ENCODE results near the gene CRTAP. TPM values are rescaled to one million over a fixed set of nuclear protein-coding genes. Genes with fewer than 3 reads are reported as not detected.

Gene CRTAP
- total RNA-seq, 1 experiment from 2014 or later, result 134 TPM

GRCh38 chr3:33071181-33071580 is 42.6 kb upstream of the CRTAP start:
- no peaks in the 10 kb centered on the region for H3K36me3 ChIP-seq (ENCODE audit: low read depth)
- DNase-seq, result no peak
- intact Hi-C loops (cut with micrococcal nuclease; ENCODE audit: unreplicated experiment), result no loop called here
- H3K4me3 ChIP-seq, result no peak overlapping the region
- H3K9me2 ChIP-seq (ENCODE audit: insufficient read depth), result no peaks in the 10 kb centered on the region
- H3K9me3 ChIP-seq (ENCODE audit: insufficient read depth, low read depth), result no peaks in the 10 kb centered on the region
- ChIA-PET POLR2A (ENCODE audit: unreplicated experiment) (no interaction called here), CTCF (no interaction called here)
- no peak for TF ChIP-seq CTCF (conservative IDR thresholded peaks at IDR 0.05)
- no peak for TF ChIP-seq EZH2 (IDR thresholded peaks at IDR 0.05; ENCODE audit: low read depth)
- no peak overlapping the region for H3K4me2 ChIP-seq
- no peak overlapping the region for H3K27ac ChIP-seq
- no peaks in the 10 kb centered on the region for H3K4me1 ChIP-seq (replicated peaks; ENCODE audit: insufficient read depth)
- no peaks in the 10 kb centered on the region for H3K79me2 ChIP-seq (ENCODE audit: low read depth)
- no peaks in the 10 kb centered on the region for H4K20me1 ChIP-seq (ENCODE audit: insufficient read depth)
- no TSS peak for BruUV-seq (replicated peaks)
- H3K27me3 ChIP-seq (ENCODE audit: insufficient read depth, low read depth), result no peaks in the 10 kb centered on the region
- no peak overlapping the region for H2AFZ ChIP-seq
- H3F3A ChIP-seq (ENCODE audit: insufficient read depth, low read depth), result no peaks in the 10 kb centered on the region

- Histone ChIP-seq H3K4me3 (no peak overlapping the region), H3K4me2 (no peak overlapping the region), H3F3A (ENCODE audit: insufficient read depth, low read depth) (no peaks in the 10 kb centered on the region), H3K36me3 (ENCODE audit: low read depth) (no peaks in the 10 kb centered on the region), H3K79me2 (ENCODE audit: low read depth) (no peaks in the 10 kb centered on the region), H3K9me2 (ENCODE audit: insufficient read depth) (no peaks in the 10 kb centered on the region), H2AFZ (no peak overlapping the region), H3K27ac (no peak overlapping the region), H3K27me3 (ENCODE audit: insufficient read depth, low read depth) (no peaks in the 10 kb centered on the region), H3K4me1 (replicated peaks; ENCODE audit: insufficient read depth) (no peaks in the 10 kb centered on the region), H4K20me1 (ENCODE audit: insufficient read depth) (no peaks in the 10 kb centered on the region), H3K9me3 (ENCODE audit: insufficient read depth, low read depth) (no peaks in the 10 kb centered on the region)
- DNase-seq, result no peak
- BruUV-seq (replicated peaks), result no TSS peak
- intact Hi-C loops (cut with micrococcal nuclease; ENCODE audit: unreplicated experiment), result no loop called here
- ChIA-PET CTCF (interaction anchor here (0.6 kb wide), 1 partner anchor 117 kb away, joined by 3 read pairs; no protein-coding TSS in a partner anchor), POLR2A (ENCODE audit: unreplicated experiment) (no interaction called here)
- no peak for TF ChIP-seq CTCF (conservative IDR thresholded peaks at IDR 0.05)
- no peak for TF ChIP-seq EZH2 (IDR thresholded peaks at IDR 0.05; ENCODE audit: low read depth)
These were observed 41.9 kb upstream of the CRTAP start for GRCh38 chr3:33071946-33072345.

DNA sequence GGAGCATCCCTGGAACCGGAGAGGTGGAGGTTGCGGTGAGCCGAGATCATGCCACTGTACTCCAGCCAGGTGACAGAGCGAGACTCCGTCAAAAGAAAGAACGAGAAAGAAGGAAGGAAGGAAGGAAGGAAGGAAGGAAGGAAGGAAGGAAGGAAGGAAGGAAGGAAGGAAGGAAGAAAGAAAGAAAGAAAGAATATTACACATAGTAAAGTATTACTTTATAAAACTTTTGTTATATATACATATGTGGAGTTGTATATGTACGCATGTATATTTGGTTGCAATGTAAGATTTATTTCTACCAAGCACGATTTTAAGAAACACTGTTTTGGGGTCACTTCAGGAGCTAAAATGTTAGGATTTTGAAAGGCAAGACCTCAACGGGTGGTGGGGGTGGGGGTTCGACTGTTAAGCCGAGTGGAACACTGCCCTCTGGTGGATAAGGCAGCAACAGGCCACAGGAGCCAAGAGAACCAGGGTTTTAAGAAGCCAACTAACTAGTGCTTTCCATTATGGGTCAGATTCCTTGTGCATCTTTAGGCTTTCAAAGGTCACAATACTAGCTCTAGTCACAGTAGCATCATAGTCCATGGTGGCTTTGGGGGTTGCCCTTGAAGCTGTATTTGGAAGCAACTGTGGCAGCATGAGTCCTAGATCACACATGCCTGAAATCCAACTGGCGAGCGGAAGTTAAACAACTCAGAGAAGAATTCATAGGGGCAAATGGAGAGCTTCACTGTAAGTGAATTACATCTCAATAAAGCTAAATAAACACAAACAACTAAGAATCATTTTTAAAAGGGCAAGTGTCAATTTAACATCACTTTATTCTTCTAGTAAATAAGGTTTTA is 39.4 kb upstream of the CRTAP start:
- Histone ChIP-seq H3K79me2 (ENCODE audit: low read depth) (no peaks in the 10 kb centered on the region), H3K9me2 (ENCODE audit: insufficient read depth) (no peaks in the 10 kb centered on the region), H3F3A (ENCODE audit: insufficient read depth, low read depth) (no peaks in the 10 kb centered on the region), H3K36me3 (ENCODE audit: low read depth) (no peaks in the 10 kb centered on the region), H3K27me3 (ENCODE audit: insufficient read depth, low read depth) (no peaks in the 10 kb centered on the region), H3K4me2 (no peak overlapping the region), H3K4me1 (replicated peaks; ENCODE audit: insufficient read depth) (no peaks in the 10 kb centered on the region), H4K20me1 (ENCODE audit: insufficient read depth) (no peaks in the 10 kb centered on the region), H2AFZ (no peak overlapping the region), H3K27ac (no peak overlapping the region), H3K4me3 (no peak overlapping the region), H3K9me3 (ENCODE audit: insufficient read depth, low read depth) (no peaks in the 10 kb centered on the region)
- POLR2A ChIA-PET (ENCODE audit: unreplicated experiment), result interaction anchor here (0.6 to 0.7 kb wide), 2 partner anchors 331 to 750 kb away, joined by 3 to 5 read pairs; no protein-coding TSS in a partner anchor
- CTCF ChIA-PET, result interaction anchor here (0.6 to 0.7 kb wide), 10 partner anchors 19 to 737 kb away, joined by 3 to 9 read pairs (median 5); partner anchors contain the start of gene CRTAP
- BruUV-seq (replicated peaks), result no TSS peak
- intact Hi-C loops (cut with micrococcal nuclease; ENCODE audit: unreplicated experiment), result loop anchor here (1.0 kb wide), 1 partner anchor 127 kb away; no protein-coding TSS in a partner anchor
- no peak for TF ChIP-seq EZH2 (IDR thresholded peaks at IDR 0.05; ENCODE audit: low read depth)
- TF ChIP-seq CTCF (conservative IDR thresholded peaks at IDR 0.05), result peak; percentile 78
- peak; percentile 38 to 39 for DNase-seq
